Measurements from ENCODE around the gene GMPR2. TPM values are rescaled to one million over a fixed set of nuclear protein-coding genes. Genes with fewer than 3 reads are reported as not detected.

The GMPR2 gene
- total RNA-seq, 1 donor from 2014 or later = 58.0 TPM

- intact Hi-C loops (cut with micrococcal nuclease) = no loop called here
These were observed 16.7 kb downstream of the GMPR2 start for GRCh38 chr14:24249230-24250021.

- intact Hi-C loops (cut with micrococcal nuclease) = no loop called here
These were observed 17.6 kb downstream of the GMPR2 start for GRCh38 chr14:24250354-24250753.

- intact Hi-C loops (cut with micrococcal nuclease) = no loop called here
These were observed 19.2 kb downstream of the GMPR2 start for GRCh38 chr14:24251880-24252288.

- intact Hi-C loops (cut with micrococcal nuclease) = no loop called here
These were observed 19.8 kb downstream of the GMPR2 start for GRCh38 chr14:24252289-24253124.

- intact Hi-C loops (cut with micrococcal nuclease) = no loop called here
These were observed 21.2 kb downstream of the GMPR2 start for GRCh38 chr14:24253936-24254335.

GRCh38 chr14:24254630-24255392 is 22.1 kb downstream of the GMPR2 start:
- intact Hi-C loops (cut with micrococcal nuclease) = no loop called here

- intact Hi-C loops (cut with micrococcal nuclease) = no loop called here
These were observed 22.7 kb downstream of the GMPR2 start for GRCh38 chr14:24255438-24255837.

GRCh38 chr14:24255931-24256711 is 23.4 kb downstream of the GMPR2 start:
- intact Hi-C loops (cut with micrococcal nuclease) = no loop called here

GRCh38 chr14:24256960-24257359 is 24.2 kb downstream of the GMPR2 start:
- intact Hi-C loops (cut with micrococcal nuclease) = no loop called here

- intact Hi-C loops (cut with micrococcal nuclease) = no loop called here
These were observed 25.4 kb downstream of the GMPR2 start for GRCh38 chr14:24258119-24258518.

GRCh38 chr14:24258548-24259265 is 26.0 kb downstream of the GMPR2 start:
- intact Hi-C loops (cut with micrococcal nuclease) = no loop called here

GRCh38 chr14:24259282-24260025 is 26.7 kb downstream of the GMPR2 start:
- intact Hi-C loops (cut with micrococcal nuclease) = no loop called here

GRCh38 chr14:24260026-24260779 is 27.5 kb downstream of the GMPR2 start:
- intact Hi-C loops (cut with micrococcal nuclease) = no loop called here

GRCh38 chr14:24260780-24261157 is 28.0 kb downstream of the GMPR2 start:
- intact Hi-C loops (cut with micrococcal nuclease) = no loop called here

- intact Hi-C loops (cut with micrococcal nuclease) = no loop called here
These were observed 28.7 kb downstream of the GMPR2 start for GRCh38 chr14:24261256-24261968.

GRCh38 chr14:24261969-24262327 is 29.2 kb downstream of the GMPR2 start:
- intact Hi-C loops (cut with micrococcal nuclease) = no loop called here

GRCh38 chr14:24262821-24263733 is 30.3 kb downstream of the GMPR2 start, which contains the start of gene TGM1:
TSS of gene TGM1 (minus strand) at chr14:24263177. CDS start at chr14:24262352, 825 bp downstream.
- intact Hi-C loops (cut with micrococcal nuclease) = no loop called here

Data from T-helper 1 cell treated with Interleukin-12 subunit alpha and Interleukin-12 subunit beta and Interleukin-4 antibody, amounts not matched to agents 30 ng/mL and 1 ng/mL, for 36 hours (primary cell).